Retinal pigment epithelial cell (primary cell): ENCODE results near the gene TMOD2.

Source experiments
- DNase-seq: peaks from one replicate; pipeline ENCODE4 v3.0.0-alpha.2; 2010; ENCODE audit warnings: low read depth
- H3K4me3 ChIP-seq: 2 replicates; pipeline ENCODE4 v1.5.1; 2011; ENCODE audit warnings: mild to moderate bottlenecking, low read length, control low read depth, moderate library complexity
- TF ChIP-seq, protein P1 (sequence below): conservative IDR thresholded peaks from 2 replicates; pipeline ENCODE4 v1.5.1; 2011; ENCODE audit warnings: low read depth, low read length, control low read depth, inconsistent platforms

The TMOD2 gene

DNA sequence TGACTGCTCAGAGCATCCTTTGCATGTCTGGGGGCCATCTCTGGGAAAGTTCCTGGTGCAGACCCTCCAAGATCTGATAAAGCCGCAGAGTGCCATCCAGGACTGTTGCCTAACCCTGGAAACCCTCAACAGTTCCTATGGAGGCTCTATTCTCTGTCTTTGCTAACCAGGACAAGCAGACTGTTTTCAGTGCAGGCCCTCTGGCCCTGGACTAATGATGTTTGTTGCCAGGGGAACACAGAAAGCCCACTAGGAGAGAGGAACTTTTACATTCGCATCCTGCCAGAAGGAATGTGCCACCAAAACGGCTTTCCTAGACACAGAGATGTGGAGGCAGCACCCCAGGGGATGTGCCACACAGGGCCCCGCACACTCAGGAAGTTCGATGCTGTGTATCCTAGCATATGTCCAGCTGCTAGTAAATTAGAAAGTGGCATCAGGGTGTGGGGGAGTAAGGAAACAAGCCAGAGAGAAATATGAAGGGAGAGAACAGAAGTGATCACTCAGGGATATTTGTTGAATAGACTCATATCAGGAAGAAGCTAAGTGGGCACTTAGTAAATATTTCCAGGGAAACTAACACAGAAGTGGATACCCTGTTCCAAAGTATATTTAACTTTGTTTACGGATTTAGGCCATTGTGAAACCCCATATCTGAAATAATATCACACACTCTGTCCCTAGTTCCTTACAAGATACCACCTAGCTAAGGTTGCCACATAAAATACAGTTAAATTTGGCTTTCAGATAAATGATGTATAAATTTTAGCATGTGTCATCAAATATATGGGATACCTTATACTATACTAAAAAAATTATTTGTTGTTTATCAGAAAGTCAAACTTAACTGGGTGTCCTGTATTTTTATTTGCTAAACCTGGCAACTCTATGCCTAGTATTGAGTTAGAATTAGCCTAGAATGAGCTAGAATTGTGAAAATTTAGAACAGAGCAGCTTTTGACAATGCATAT lies 48.2 kb downstream of the TMOD2 start:
- DNase-seq: no peak
- H3K4me3 ChIP-seq: no peak overlapping the region
- TF ChIP-seq, protein P1, sequence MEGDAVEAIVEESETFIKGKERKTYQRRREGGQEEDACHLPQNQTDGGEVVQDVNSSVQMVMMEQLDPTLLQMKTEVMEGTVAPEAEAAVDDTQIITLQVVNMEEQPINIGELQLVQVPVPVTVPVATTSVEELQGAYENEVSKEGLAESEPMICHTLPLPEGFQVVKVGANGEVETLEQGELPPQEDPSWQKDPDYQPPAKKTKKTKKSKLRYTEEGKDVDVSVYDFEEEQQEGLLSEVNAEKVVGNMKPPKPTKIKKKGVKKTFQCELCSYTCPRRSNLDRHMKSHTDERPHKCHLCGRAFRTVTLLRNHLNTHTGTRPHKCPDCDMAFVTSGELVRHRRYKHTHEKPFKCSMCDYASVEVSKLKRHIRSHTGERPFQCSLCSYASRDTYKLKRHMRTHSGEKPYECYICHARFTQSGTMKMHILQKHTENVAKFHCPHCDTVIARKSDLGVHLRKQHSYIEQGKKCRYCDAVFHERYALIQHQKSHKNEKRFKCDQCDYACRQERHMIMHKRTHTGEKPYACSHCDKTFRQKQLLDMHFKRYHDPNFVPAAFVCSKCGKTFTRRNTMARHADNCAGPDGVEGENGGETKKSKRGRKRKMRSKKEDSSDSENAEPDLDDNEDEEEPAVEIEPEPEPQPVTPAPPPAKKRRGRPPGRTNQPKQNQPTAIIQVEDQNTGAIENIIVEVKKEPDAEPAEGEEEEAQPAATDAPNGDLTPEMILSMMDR: no peak

DNA sequence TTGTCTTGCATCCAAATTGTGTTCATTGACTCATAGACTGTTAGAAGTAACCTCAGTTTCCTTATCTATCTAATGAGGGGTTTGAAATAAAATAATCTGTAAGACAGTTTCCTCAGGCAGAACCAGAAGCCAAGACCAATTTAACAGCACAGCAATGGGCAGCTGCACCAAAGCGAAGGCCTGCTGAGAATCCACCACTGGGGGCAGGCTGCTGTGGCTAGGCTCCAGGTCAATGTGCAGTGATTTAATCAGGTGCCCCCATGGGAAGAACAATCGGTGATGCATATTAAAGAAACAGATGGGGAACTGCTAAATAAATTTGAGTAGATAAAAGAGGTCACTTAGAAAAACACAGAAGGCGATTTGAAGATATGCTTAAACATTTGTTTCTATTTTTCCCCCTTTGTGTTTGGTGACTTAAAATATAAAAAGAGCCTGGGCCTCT lies 50.0 kb downstream of the TMOD2 start:
- TF ChIP-seq, protein P1: peak; percentile 79
- DNase-seq: no peak

DNA sequence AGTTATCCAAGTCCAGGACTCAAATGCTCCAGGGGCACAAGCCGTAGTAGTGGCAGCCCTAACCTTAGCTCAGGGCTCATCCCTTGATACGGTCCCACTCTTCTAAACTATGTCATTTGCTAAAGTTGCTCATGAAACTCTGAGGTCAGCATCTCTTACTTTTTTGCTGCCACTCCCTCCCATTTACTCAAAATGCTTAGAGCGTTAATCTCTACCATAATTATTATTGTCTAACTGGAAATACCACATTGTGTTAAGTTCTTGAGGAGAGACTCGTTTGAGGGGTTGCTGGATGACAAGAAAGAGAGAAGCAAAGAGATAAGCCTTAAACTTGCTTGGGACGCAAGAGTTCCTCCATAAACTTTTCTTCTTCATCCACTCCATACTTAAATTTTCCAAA lies 51.2 kb downstream of the TMOD2 start:
- no peak overlapping the region for H3K4me3 ChIP-seq
- DNase-seq: no peak
- TF ChIP-seq, protein P1: no peak

More for the DNA sequence above, 50.0 kb downstream of the TMOD2 start:
- no peak overlapping the region for H3K4me3 ChIP-seq

DNA sequence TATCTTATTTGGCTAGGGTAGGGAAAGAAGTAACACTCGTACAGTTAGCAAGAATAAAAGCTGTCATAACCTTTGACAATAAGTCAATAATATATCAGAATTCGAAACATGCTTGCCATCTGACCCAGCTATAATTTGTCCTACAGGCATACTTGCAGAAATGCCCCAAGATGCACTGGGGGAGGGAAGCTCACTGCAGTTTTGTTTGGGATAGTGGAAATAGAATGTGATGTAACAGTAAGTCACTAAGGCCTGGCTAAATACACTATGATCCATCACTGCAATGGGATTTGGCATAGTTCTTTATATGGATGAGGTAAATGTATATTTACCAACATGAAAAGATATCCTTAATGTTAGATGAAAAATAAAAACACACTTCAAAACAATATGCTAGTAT lies 52.6 kb downstream of the TMOD2 start:
- DNase-seq: no peak
- TF ChIP-seq, protein P1: no peak

GRCh38 chr15:51806123-51806522 lies 54.7 kb downstream of the TMOD2 start:
- DNase-seq: no peak
- TF ChIP-seq, protein P1: no peak
- H3K4me3 ChIP-seq: no peak overlapping the region

More for the DNA sequence above, 52.6 kb downstream of the TMOD2 start:
- H3K4me3 ChIP-seq: no peak overlapping the region

GRCh38 chr15:51809457-51809856 lies 58.1 kb downstream of the TMOD2 start:
- no peak overlapping the region for H3K4me3 ChIP-seq
- no peak for DNase-seq
- TF ChIP-seq, protein P1: no peak

DNA sequence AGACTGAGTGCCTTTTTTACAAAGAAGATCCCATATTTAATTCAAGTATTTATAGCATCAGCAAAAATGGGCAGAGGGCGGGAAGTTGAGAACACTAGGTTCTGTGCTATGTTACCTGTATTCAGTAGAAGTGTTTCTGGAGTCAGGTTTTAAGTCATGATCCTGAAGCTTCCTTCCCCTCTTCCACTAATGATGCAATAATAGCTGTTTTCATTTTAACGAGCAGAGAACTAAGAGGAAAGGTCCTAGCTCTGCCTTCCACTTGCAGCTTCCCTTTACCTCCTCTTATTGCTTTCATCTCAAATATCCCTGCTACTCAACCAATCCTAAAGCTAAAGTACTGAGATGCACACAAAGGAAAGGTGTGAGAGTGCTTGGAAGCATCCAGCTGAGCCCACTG lies 61.2 kb downstream of the TMOD2 start:
- H3K4me3 ChIP-seq: no peak overlapping the region
- TF ChIP-seq, protein P1: no peak
- no peak for DNase-seq
